Measurements from ENCODE around the gene GPR153.

Gene GPR153

DNA sequence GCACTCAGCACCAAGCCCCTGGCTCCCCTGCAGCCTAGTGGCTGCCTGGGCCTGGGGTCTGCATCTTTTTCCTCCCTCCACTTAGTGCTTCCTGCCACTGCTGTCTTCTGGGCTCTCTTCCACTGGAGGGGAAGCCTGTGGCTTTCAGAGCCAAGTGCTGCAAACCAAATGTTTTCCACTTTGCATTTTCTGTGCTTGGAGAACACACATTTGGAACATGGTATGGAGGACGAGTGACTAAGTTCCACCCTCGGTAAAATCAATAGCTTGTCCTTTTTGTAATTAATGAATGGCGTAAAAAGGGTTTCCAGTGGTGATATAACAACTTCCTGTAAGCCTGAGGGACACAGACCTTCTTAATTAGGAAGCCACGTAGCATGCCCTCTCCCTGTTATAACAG is 10.1 kb upstream of the GPR153 start:
- ATAC-seq (ENCODE audit: low read depth) (no peak), DNase-seq (ENCODE audit: low spot score) (no peak)
- Histone ChIP-seq H3K4me3 (ENCODE audit: severe bottlenecking) (no peak overlapping the region), H3K27ac (ENCODE audit: poor library complexity, severe bottlenecking) (no peak overlapping the region), H3K9me3 (ENCODE audit: severe bottlenecking) (no peaks in the 10 kb centered on the region), H3K4me1 (ENCODE audit: insufficient read depth, poor library complexity, severe bottlenecking) (peaks cover 14% of the 10 kb centered on the region), H3K27me3 (ENCODE audit: insufficient read depth, poor library complexity, severe bottlenecking) (no peaks in the 10 kb centered on the region), H3K36me3 (ENCODE audit: low read depth) (peaks cover 12% of the 10 kb centered on the region)
- TF ChIP-seq, protein P1, sequence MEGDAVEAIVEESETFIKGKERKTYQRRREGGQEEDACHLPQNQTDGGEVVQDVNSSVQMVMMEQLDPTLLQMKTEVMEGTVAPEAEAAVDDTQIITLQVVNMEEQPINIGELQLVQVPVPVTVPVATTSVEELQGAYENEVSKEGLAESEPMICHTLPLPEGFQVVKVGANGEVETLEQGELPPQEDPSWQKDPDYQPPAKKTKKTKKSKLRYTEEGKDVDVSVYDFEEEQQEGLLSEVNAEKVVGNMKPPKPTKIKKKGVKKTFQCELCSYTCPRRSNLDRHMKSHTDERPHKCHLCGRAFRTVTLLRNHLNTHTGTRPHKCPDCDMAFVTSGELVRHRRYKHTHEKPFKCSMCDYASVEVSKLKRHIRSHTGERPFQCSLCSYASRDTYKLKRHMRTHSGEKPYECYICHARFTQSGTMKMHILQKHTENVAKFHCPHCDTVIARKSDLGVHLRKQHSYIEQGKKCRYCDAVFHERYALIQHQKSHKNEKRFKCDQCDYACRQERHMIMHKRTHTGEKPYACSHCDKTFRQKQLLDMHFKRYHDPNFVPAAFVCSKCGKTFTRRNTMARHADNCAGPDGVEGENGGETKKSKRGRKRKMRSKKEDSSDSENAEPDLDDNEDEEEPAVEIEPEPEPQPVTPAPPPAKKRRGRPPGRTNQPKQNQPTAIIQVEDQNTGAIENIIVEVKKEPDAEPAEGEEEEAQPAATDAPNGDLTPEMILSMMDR (IDR thresholded peaks at IDR 0.05; ENCODE audit: poor library complexity, severe bottlenecking) = no peak

DNA sequence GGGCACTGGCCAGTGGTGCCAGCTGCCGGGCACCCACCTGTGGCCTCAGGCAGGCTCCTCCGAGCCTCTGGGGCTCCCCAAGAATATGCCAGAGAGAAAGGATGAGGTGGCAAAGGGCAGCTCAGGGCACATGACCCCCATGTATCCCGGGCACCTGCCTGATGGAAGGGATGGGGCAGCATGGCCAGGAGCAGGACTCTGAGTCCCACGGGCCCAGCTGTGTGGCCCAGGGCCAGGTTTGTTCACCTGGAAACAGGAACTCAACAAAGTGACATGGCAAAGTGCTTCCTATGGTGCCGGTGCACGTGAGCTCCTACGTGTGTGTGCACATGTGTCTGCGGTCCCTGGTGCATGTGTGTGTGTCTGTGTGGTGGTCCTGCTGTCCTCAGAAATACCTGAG is 9.5 kb upstream of the GPR153 start:
- no peak overlapping the region for H3K27ac ChIP-seq (ENCODE audit: poor library complexity, severe bottlenecking)
- DNase-seq (ENCODE audit: low spot score) (no peak), ATAC-seq (ENCODE audit: low read depth) (no peak)
- H3K27me3 ChIP-seq (ENCODE audit: insufficient read depth, poor library complexity, severe bottlenecking) = no peaks in the 10 kb centered on the region
- TF ChIP-seq, protein P1 (IDR thresholded peaks at IDR 0.05; ENCODE audit: poor library complexity, severe bottlenecking) = no peak
- no peak overlapping the region for H3K4me3 ChIP-seq (ENCODE audit: severe bottlenecking)
- H3K36me3 ChIP-seq (ENCODE audit: low read depth) = peaks cover 12% of the 10 kb centered on the region
- H3K4me1 ChIP-seq (ENCODE audit: insufficient read depth, poor library complexity, severe bottlenecking) = peaks cover 14% of the 10 kb centered on the region
- no peaks in the 10 kb centered on the region for H3K9me3 ChIP-seq (ENCODE audit: severe bottlenecking)

DNA sequence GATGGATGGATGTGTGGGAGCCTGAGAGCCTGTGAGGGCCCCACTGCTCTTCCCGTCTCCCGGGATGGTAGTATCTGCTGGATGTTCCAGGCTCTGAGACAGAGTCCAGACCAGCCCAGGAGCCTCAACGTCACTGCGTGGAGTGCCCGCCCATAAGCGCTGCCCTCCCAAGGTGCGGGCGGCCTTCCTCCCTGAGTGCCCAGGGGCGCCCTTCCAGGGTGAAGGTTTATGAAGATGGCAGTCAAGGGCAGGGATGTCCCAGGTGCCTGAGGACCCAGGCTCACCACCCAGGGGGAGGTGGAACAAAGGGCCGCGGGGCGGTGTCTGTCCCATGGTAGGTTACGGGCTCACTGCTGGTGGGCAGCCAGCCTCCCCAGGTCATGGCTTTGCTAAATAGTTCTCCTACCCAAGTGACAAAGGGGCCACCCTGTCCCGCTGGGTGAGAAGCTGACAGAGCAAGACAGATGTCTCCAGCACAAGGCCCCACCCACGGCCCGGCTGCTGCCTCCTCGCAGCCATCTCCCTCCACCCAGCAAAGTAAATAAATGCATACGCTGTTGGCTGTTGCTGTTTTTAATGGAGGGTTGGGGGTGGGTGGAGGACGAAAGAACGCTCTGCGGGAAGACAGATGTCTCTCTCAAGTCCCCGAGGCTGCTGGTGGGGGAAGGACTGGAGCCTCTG is 9.0 kb upstream of the GPR153 start:
- no peak for DNase-seq (ENCODE audit: low spot score)
- TF ChIP-seq, protein P1 (IDR thresholded peaks at IDR 0.05; ENCODE audit: poor library complexity, severe bottlenecking) = no peak
- no peak for ATAC-seq (ENCODE audit: low read depth)
- H3K27me3 ChIP-seq (ENCODE audit: insufficient read depth, poor library complexity, severe bottlenecking) = no peaks in the 10 kb centered on the region
- peaks cover 12% of the 10 kb centered on the region for H3K36me3 ChIP-seq (ENCODE audit: low read depth)
- H3K27ac ChIP-seq (ENCODE audit: poor library complexity, severe bottlenecking) = no peak overlapping the region
- peaks cover 14% of the 10 kb centered on the region for H3K4me1 ChIP-seq (ENCODE audit: insufficient read depth, poor library complexity, severe bottlenecking)
- H3K4me3 ChIP-seq (ENCODE audit: severe bottlenecking) = no peak overlapping the region
- no peaks in the 10 kb centered on the region for H3K9me3 ChIP-seq (ENCODE audit: severe bottlenecking)

DNA sequence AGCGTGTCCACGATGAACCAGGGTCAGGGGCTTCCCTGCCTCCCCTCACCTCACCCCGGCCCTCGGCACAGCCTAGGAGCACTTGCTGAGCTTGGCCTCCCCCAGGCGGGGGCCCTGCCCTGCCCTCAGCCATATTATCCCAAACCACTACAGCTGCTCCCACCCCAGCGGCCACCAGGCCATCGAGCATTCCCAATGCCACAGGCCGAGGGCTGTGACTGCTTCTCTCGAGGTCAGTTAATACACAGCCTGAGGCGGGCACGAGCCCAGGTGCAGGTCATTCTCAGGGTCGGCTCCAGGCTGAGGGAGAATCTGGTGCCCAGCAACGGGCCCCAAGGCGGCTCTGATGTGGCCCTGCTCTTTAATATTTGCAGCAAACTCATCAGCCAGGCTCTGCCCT is 8.4 kb upstream of the GPR153 start:
- no peak for ATAC-seq (ENCODE audit: low read depth)
- no peak for DNase-seq (ENCODE audit: low spot score)
- TF ChIP-seq, protein P1 (IDR thresholded peaks at IDR 0.05; ENCODE audit: poor library complexity, severe bottlenecking) = no peak
- no peak overlapping the region for H3K4me3 ChIP-seq (ENCODE audit: severe bottlenecking)
- H3K36me3 ChIP-seq (ENCODE audit: low read depth) = peaks cover 13% of the 10 kb centered on the region
- H3K27ac ChIP-seq (ENCODE audit: poor library complexity, severe bottlenecking) = no peak overlapping the region
- H3K4me1 ChIP-seq (ENCODE audit: insufficient read depth, poor library complexity, severe bottlenecking) = peaks cover 14% of the 10 kb centered on the region
- no peaks in the 10 kb centered on the region for H3K9me3 ChIP-seq (ENCODE audit: severe bottlenecking)
- H3K27me3 ChIP-seq (ENCODE audit: insufficient read depth, poor library complexity, severe bottlenecking) = no peaks in the 10 kb centered on the region

DNA sequence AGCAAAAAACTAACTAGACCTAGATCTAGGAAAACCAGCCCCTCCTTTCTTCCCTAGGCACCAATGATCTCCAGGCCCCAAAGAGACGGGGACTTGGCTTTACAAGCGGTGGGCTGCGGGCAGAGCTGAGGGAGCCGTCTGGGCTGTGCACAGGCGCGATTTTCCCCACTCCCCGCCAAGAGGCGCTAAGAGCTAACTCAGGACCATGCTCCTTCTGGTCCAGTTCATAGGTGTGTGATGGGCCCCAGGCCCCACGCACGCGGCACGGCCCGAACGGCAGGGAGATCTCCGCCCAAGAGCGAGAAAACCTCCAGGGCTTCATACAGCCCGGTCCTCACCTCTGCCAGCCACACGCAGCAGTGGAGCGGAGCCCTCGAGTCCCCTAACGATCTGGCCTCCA is 7.5 kb upstream of the GPR153 start:
- H3K27me3 ChIP-seq (ENCODE audit: insufficient read depth, poor library complexity, severe bottlenecking) = no peaks in the 10 kb centered on the region
- ATAC-seq (ENCODE audit: low read depth) = no peak
- H3K36me3 ChIP-seq (ENCODE audit: low read depth) = peaks cover 10% of the 10 kb centered on the region
- no peaks in the 10 kb centered on the region for H3K9me3 ChIP-seq (ENCODE audit: severe bottlenecking)
- peaks cover 14% of the 10 kb centered on the region for H3K4me1 ChIP-seq (ENCODE audit: insufficient read depth, poor library complexity, severe bottlenecking)
- TF ChIP-seq, protein P1 (IDR thresholded peaks at IDR 0.05; ENCODE audit: poor library complexity, severe bottlenecking) = no peak
- no peak for DNase-seq (ENCODE audit: low spot score)
- peak overlapping the region; percentile 46 for H3K27ac ChIP-seq (ENCODE audit: poor library complexity, severe bottlenecking)
- no peak overlapping the region for H3K4me3 ChIP-seq (ENCODE audit: severe bottlenecking)

All from RWPE2 (cell line).